ENCODE results near the gene AURKAIP1.

- TF ChIP-seq CTCF (conservative IDR thresholded peaks at IDR 0.05; ENCODE audit: low read depth, low read length) (no peak), SMC3 (IDR thresholded peaks at IDR 0.05; ENCODE audit: low read depth, low read length) (no peak), MAZ (IDR thresholded peaks at IDR 0.05; ENCODE audit: borderline replicate concordance, low read depth, low read length) (no peak), RAD21 (IDR thresholded peaks at IDR 0.05; ENCODE audit: low read length) (no peak), FOS (IDR thresholded peaks at IDR 0.05; ENCODE audit: low read depth, low read length) (no peak), POLR2A (IDR thresholded peaks at IDR 0.05; ENCODE audit: low read depth, low read length) (no peak), ELK1 (IDR thresholded peaks at IDR 0.05; ENCODE audit: borderline replicate concordance, low read depth, low read length) (no peak), CHD1 (IDR thresholded peaks at IDR 0.05; ENCODE audit: low read depth, low read length) (no peak), MXI1 (IDR thresholded peaks at IDR 0.05; ENCODE audit: borderline replicate concordance, low read depth, low read length) (no peak), CEBPB (IDR thresholded peaks at IDR 0.05; ENCODE audit: low read depth, low read length) (no peak), USF2 (IDR thresholded peaks at IDR 0.05; ENCODE audit: low read depth, low read length) (no peak), RCOR1 (IDR thresholded peaks at IDR 0.05; ENCODE audit: insufficient replicate concordance, low read length) (no peak), MAFK (IDR thresholded peaks at IDR 0.05; ENCODE audit: low read depth, low read length) (no peak)
Measured at GRCh38 chr1:1373815-1374588, 1.0 kb downstream of the AURKAIP1 start.
